Measurements from ENCODE around the gene WDR11.
"Not testable (repeated sequence)": the region's sequence is repeated elsewhere in the genome, so short reads cannot be mapped to it uniquely, and the experiment has no call there.

The WDR11 gene

GRCh38 chr10:120861178-120861855, 10.2 kb downstream of the WDR11 start:
- DNase-seq, result no peak

- no peak for DNase-seq
Observed at GRCh38 chr10:120873741-120874140, 22.6 kb downstream of the WDR11 start.

GRCh38 chr10:120883071-120883470, 31.9 kb downstream of the WDR11 start:
- no peak for DNase-seq

GRCh38 chr10:120887482-120887881, 36.3 kb downstream of the WDR11 start:
- DNase-seq, result no peak

GRCh38 chr10:120891365-120891764, 40.2 kb downstream of the WDR11 start:
- no peak for DNase-seq

GRCh38 chr10:120894556-120894955, 43.4 kb downstream of the WDR11 start:
- no peak for DNase-seq

- DNase-seq, result no peak
Observed at GRCh38 chr10:120897343-120897742, 46.2 kb downstream of the WDR11 start.

- DNase-seq, result no peak
Observed at GRCh38 chr10:120905268-120905667, 54.1 kb downstream of the WDR11 start.

GRCh38 chr10:120917521-120918250, 66.5 kb downstream of the WDR11 start:
- no peak for DNase-seq

GRCh38 chr10:120923886-120924285, 72.7 kb downstream of the WDR11 start:
- DNase-seq, result not testable (repeated sequence)

- no peak for DNase-seq
Observed at GRCh38 chr10:120926611-120927010, 75.4 kb downstream of the WDR11 start.

- no peak for DNase-seq
Observed at GRCh38 chr10:120927352-120927751, 76.2 kb downstream of the WDR11 start.

- no peak for DNase-seq
Observed at GRCh38 chr10:120929166-120929565, 78.0 kb downstream of the WDR11 start.

- DNase-seq, result no peak
Observed at GRCh38 chr10:120931423-120931822, 80.3 kb downstream of the WDR11 start.

- no peak for DNase-seq
Observed at GRCh38 chr10:120931999-120932398, 80.8 kb downstream of the WDR11 start.

GRCh38 chr10:120938822-120939221, 87.7 kb downstream of the WDR11 start:
- DNase-seq, result no peak

GRCh38 chr10:120940299-120940900, 89.2 kb downstream of the WDR11 start:
- DNase-seq, result no peak

- DNase-seq, result no peak
Observed at GRCh38 chr10:120941501-120941900, 90.3 kb downstream of the WDR11 start.

GRCh38 chr10:120942806-120943413, 91.7 kb downstream of the WDR11 start:
- DNase-seq, result peak; percentile 57

- no peak for DNase-seq
Observed at GRCh38 chr10:120943542-120943941, 92.4 kb downstream of the WDR11 start.

GRCh38 chr10:120944586-120945125, 93.5 kb downstream of the WDR11 start:
- no peak for DNase-seq

GRCh38 chr10:120945182-120945581, 94.0 kb downstream of the WDR11 start:
- no peak for DNase-seq

- peak; percentile 98 for DNase-seq
Observed at GRCh38 chr10:120945801-120946302, 94.7 kb downstream of the WDR11 start.

Data from NCI-H446 treated with DMSO at 0.1 percent for 48 hours (cell line).